Measurements from ENCODE around the gene MMP25.

DNA sequence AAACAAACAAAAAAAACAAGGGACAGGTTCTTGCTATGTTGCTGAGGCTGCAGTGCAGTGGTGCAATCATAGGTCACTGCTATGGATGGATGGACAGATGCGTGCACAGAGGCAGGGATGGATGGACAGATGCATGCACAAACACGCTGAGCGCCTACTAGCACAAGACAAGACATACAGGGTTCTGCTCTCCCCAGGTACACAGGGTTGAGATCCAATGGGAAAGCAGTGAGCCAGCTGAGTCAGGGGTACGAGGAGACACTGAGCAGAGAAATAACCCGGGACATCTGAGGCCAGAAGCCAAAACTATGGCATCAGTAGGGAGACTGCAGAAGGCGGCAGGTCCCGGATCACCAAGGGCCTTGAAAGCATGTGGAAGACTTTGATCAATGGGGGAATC is 25.3 kb downstream of the MMP25 start:
- TF ChIP-seq, protein P1, sequence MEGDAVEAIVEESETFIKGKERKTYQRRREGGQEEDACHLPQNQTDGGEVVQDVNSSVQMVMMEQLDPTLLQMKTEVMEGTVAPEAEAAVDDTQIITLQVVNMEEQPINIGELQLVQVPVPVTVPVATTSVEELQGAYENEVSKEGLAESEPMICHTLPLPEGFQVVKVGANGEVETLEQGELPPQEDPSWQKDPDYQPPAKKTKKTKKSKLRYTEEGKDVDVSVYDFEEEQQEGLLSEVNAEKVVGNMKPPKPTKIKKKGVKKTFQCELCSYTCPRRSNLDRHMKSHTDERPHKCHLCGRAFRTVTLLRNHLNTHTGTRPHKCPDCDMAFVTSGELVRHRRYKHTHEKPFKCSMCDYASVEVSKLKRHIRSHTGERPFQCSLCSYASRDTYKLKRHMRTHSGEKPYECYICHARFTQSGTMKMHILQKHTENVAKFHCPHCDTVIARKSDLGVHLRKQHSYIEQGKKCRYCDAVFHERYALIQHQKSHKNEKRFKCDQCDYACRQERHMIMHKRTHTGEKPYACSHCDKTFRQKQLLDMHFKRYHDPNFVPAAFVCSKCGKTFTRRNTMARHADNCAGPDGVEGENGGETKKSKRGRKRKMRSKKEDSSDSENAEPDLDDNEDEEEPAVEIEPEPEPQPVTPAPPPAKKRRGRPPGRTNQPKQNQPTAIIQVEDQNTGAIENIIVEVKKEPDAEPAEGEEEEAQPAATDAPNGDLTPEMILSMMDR (conservative IDR thresholded peaks at IDR 0.05 in 1 of 2, IDR thresholded peaks at IDR 0.05 in 1 of 2; ENCODE audit: extremely low read depth in 1 of 2, insufficient read depth in 1 of 2, low read depth in 1 of 2, low read length in 2 of 2): no peak
- TF ChIP-seq EZH2 (IDR thresholded peaks at IDR 0.05; ENCODE audit: borderline replicate concordance, low read length): no peak
